Ectodermal cell (in vitro differentiated cells): ENCODE data around the gene ZIC1.

Source experiments
- H3K27ac ChIP-seq: 2 replicates; pipeline ENCODE4 v1.7.0; 2013; ENCODE audit warnings: mild to moderate bottlenecking, low read depth, low read length; ENCODE audit not compliant: insufficient read depth, poor library complexity, severe bottlenecking
- H3K27me3 ChIP-seq: 2 replicates; pipeline ENCODE4 v1.7.0; 2013; ENCODE audit warnings: mild to moderate bottlenecking, low read length; ENCODE audit not compliant: insufficient read depth, control insufficient read depth, poor library complexity, severe bottlenecking
- H3K36me3 ChIP-seq: one replicate; pipeline ENCODE4 v1.7.0; 2013; ENCODE audit warnings: low read length; ENCODE audit not compliant: control insufficient read depth, insufficient read depth
- H3K4me1 ChIP-seq: one replicate; pipeline ENCODE4 v1.7.0; 2013; ENCODE audit warnings: low read length; ENCODE audit not compliant: control insufficient read depth, insufficient read depth
- H3K4me3 ChIP-seq: 2 replicates; pipeline ENCODE4 v1.7.0; 2013; ENCODE audit warnings: low read depth, low read length, control low read depth; ENCODE audit not compliant: insufficient read depth
- H3K9me3 ChIP-seq: 2 replicates; pipeline ENCODE4 v1.7.0; 2013; ENCODE audit warnings: mild to moderate bottlenecking, low read length, moderate library complexity; ENCODE audit not compliant: control insufficient read depth
- WGBS, 2 experiments: methylation state at CpG; one replicate each; pipeline ENCODE4 v1.1.7; 2013; ENCODE audit warnings: missing lambda C conversion rate in 2 of 2; 5-methylcytosine and 5-hydroxymethylcytosine counted together

Gene ZIC1

GRCh38 chr3:147368561-147369221 is 40.5 kb upstream of the ZIC1 start:
- Histone ChIP-seq H3K27ac (no peak overlapping the region), H3K4me1 (peaks cover 11% of the 10 kb centered on the region), H3K36me3 (no peaks in the 10 kb centered on the region), H3K9me3 (no peaks in the 10 kb centered on the region), H3K27me3 (peaks cover 99% of the 10 kb centered on the region), H3K4me3 (no peak overlapping the region)
- WGBS, 2 experiments = 2 to 4% methylated on average over 16 of the region's 16 CpGs

GRCh38 chr3:147369231-147369630 is 39.9 kb upstream of the ZIC1 start:
- Histone ChIP-seq H3K4me3 (no peak overlapping the region), H3K9me3 (no peaks in the 10 kb centered on the region), H3K27ac (no peak overlapping the region), H3K36me3 (no peaks in the 10 kb centered on the region), H3K4me1 (peaks cover 11% of the 10 kb centered on the region), H3K27me3 (peaks cover 99% of the 10 kb centered on the region)
- 2 to 4% methylated on average over 12 to 13 of the region's 13 CpGs for WGBS, 2 experiments

DNA sequence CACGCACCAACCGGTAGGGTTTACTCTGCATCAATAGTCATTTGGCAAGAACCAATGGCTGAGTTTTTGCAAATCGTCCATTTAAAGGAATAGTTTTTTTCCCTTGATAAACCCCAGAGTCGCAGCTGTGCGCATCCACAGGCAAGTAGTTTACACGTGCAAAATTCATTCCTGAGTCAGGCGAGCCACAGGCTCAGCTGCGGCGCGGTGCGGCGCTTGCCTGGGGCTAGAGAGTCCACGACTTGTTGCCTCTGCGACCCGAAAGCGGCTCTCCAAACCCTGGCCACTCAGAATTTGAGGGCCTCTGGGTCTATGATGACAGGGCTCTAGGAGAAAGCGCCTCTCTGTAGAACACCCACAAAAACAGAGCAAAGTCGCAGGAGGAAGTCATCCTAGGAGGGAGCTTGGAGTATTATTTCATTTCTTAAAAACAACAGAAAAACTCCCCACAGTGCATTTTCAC is 39.5 kb upstream of the ZIC1 start:
- peaks cover 11% of the 10 kb centered on the region for H3K4me1 ChIP-seq
- H3K36me3 ChIP-seq = no peaks in the 10 kb centered on the region
- H3K9me3 ChIP-seq = no peaks in the 10 kb centered on the region
- WGBS, 2 experiments = 0% methylated on average over 18 of the region's 18 CpGs
- no peak overlapping the region for H3K4me3 ChIP-seq
- H3K27ac ChIP-seq = no peak overlapping the region
- H3K27me3 ChIP-seq = peaks cover 99% of the 10 kb centered on the region

GRCh38 chr3:147370349-147370748 is 38.8 kb upstream of the ZIC1 start:
- Histone ChIP-seq H3K9me3 (no peaks in the 10 kb centered on the region), H3K36me3 (no peaks in the 10 kb centered on the region), H3K27me3 (peaks cover 99% of the 10 kb centered on the region), H3K4me3 (no peak overlapping the region), H3K4me1 (peaks cover 11% of the 10 kb centered on the region), H3K27ac (no peak overlapping the region)
- WGBS, 2 experiments = 2 to 4% methylated on average over 17 to 19 of the region's 19 CpGs

DNA sequence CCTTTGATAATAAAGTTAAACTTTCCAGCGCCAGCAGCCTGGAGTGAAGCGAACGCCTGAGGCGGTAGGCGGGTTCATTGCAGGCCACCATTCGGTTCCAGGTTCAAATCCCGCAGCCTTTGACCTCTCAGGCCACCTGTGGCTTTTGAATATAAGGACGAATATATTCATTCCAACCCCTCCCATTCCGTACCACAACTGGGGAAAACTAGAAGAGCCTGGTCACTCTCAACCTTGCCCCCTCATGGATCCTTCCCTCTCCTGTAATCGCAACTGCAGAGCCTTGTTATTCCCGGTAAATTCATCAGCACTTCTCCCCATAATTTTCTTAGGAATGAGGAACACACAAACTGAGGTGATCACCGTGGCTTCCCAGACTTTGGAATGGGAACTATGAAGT is 38.0 kb upstream of the ZIC1 start:
- 1 to 2% methylated on average over 12 of the region's 12 CpGs for WGBS, 2 experiments
- H3K27ac ChIP-seq = no peak overlapping the region

GRCh38 chr3:147371771-147372340 is 37.3 kb upstream of the ZIC1 start:
- Histone ChIP-seq H3K4me3 (no peak overlapping the region), H3K27ac (no peak overlapping the region), H3K4me1 (peaks cover 11% of the 10 kb centered on the region), H3K9me3 (no peaks in the 10 kb centered on the region), H3K36me3 (no peaks in the 10 kb centered on the region), H3K27me3 (peaks cover 100% of the 10 kb centered on the region)
- 16 to 18% methylated on average over 5 to 7 of the region's 7 CpGs for WGBS, 2 experiments

More for the DNA sequence above, 38.0 kb upstream of the ZIC1 start:
- no peaks in the 10 kb centered on the region for H3K36me3 ChIP-seq
- peaks cover 99% of the 10 kb centered on the region for H3K27me3 ChIP-seq
- no peaks in the 10 kb centered on the region for H3K9me3 ChIP-seq
- no peak overlapping the region for H3K4me3 ChIP-seq
- H3K4me1 ChIP-seq = peaks cover 11% of the 10 kb centered on the region

DNA sequence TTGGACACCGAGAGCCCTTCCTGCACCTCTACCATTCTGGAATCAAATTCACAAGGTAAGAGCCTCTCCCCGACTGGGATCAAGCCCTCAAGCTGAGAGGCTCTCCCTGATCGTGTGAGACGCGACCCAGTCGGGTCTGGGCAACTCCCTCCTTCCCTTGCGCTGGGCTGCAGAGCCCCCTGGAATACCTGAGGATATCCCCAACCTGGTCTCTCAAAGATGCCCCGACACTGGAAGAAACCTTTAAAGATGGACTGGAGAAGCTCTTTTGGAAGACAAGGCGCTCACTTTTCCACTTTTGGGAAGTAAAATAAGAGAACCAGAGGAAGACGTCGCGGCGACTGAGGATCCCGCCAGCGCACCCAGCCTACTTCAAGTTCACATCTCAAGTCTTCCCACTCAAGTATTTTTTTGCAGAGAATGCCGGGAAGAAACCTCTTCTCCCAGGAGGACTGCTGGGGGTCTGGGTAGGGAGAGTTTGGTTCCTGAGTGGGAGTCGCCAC is 36.6 kb upstream of the ZIC1 start:
- peaks cover 100% of the 10 kb centered on the region for H3K27me3 ChIP-seq
- no peak overlapping the region for H3K4me3 ChIP-seq
- no peaks in the 10 kb centered on the region for H3K9me3 ChIP-seq
- H3K4me1 ChIP-seq = peaks cover 17% of the 10 kb centered on the region
- H3K27ac ChIP-seq = no peak overlapping the region
- no peaks in the 10 kb centered on the region for H3K36me3 ChIP-seq
- WGBS, 2 experiments = 3 to 4% methylated on average over 17 of the region's 17 CpGs

GRCh38 chr3:147373301-147373700 is 35.9 kb upstream of the ZIC1 start:
- H3K9me3 ChIP-seq = no peaks in the 10 kb centered on the region
- H3K27ac ChIP-seq = no peak overlapping the region
- H3K4me1 ChIP-seq = peaks cover 21% of the 10 kb centered on the region
- H3K4me3 ChIP-seq = no peak overlapping the region
- WGBS, 2 experiments = 10 to 13% methylated on average over 6 of the region's 6 CpGs
- peaks cover 100% of the 10 kb centered on the region for H3K27me3 ChIP-seq
- no peaks in the 10 kb centered on the region for H3K36me3 ChIP-seq

DNA sequence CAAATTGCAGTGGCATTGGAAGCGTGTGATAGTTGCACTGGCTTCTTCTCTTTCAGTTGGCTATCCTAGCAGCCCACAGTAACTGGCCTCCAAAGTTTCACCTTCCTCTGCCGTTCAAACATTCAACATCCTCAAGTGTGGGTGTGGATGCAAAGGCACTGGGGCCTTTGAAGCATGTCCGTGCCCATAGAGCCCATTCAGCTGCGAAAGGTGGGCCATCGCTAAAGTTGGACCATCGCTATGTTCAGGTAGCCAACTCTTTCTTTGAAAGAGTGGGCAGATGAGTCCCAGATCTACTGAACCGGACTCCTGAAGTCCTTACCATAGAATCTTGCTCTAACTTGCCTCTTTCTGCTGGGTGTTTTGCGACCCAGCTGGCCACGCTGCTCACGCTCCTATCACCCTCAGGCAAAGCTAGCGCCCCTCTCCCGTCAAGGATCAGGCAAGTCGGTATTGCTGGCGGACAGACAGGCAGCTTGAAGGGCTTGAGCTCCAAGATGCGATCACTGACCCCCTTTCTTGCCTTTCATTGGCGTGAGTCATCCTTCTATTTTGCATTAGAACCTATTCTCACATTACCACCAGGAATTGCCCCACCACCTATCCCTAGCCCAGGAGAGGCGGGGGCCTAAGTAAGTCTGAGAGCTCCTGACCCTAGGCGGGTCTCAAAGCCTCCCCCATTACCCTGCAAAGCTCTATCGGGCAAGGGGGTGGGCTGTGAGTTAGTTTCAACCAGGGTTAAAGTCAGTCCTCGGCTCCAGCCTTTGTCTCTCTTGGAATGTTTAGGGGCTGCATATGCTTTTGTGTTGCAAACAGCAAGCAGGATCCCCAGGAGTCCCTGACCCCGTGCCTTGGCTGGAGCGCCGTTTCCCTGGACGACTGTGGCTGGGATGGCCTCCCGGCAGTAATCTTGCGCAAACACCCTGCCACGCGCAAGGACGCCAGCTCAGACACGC is 31.5 kb upstream of the ZIC1 start:
- no peaks in the 10 kb centered on the region for H3K9me3 ChIP-seq
- peaks cover 98% of the 10 kb centered on the region for H3K27me3 ChIP-seq
- peak overlapping the region; percentile 25 for H3K4me3 ChIP-seq
- H3K36me3 ChIP-seq = no peaks in the 10 kb centered on the region
- H3K4me1 ChIP-seq = peaks cover 44% of the 10 kb centered on the region
- 1 to 2% methylated on average over 30 of the region's 30 CpGs for WGBS, 2 experiments
- H3K27ac ChIP-seq = peak overlapping the region; percentile 75

GRCh38 chr3:147379651-147380050 is 29.5 kb upstream of the ZIC1 start:
- no peak overlapping the region for H3K27ac ChIP-seq
- H3K4me3 ChIP-seq = no peak overlapping the region
- H3K4me1 ChIP-seq = peaks cover 53% of the 10 kb centered on the region
- H3K36me3 ChIP-seq = no peaks in the 10 kb centered on the region
- no peaks in the 10 kb centered on the region for H3K9me3 ChIP-seq
- 59 to 60% methylated on average over 10 of the region's 10 CpGs for WGBS, 2 experiments
- H3K27me3 ChIP-seq = peaks cover 98% of the 10 kb centered on the region
